Fibroblast of lung (primary cell): Measurements from ENCODE around the gene VAV2.

ENCODE experiments used
- CTCF ChIP-seq, 2 donors: IDR thresholded peaks in 1 of 2; conservative IDR thresholded peaks in 1 of 2; 1 replicate in 1 of 2; 2 replicates in 1 of 2; pipeline ENCODE4 v1.5.1; 2011 to 2012; ENCODE audit warnings: low read length in 2 of 2, control low read depth in 1 of 2, inconsistent platforms in 1 of 2, low read depth in 1 of 2, mild to moderate bottlenecking in 1 of 2
- EZH2 ChIP-seq: IDR thresholded peaks from 2 replicates; pipeline ENCODE4 v1.5.1; 2012; ENCODE audit warnings: low read length, control low read depth, mild to moderate bottlenecking; ENCODE audit errors: missing control alignments

DNA sequence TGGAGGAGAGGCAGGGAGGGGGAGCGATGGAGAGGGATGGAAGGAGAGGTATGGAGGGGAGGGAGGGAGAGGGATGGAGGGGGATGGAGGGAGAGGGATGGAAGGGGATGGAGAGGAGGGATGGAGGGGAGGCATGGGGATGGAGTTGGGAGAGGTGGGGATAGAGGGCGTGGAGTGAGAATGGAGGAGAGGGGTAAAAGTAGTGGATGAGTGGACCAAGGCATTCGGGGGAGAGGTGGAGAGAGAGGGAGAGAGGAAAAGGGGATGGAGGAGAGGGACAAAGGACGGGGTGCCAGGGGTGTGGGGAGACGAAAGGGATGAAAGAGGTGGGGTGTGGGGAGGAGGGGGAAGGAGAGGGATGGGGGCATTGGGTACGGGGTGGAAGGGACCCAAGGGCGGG is 100.4 kb downstream of the VAV2 start:
- TF ChIP-seq CTCF (conservative IDR thresholded peaks at IDR 0.05 in 1 of 2, IDR thresholded peaks at IDR 0.05 in 1 of 2; ENCODE audit: low read depth in 1 of 2, low read length in 2 of 2) (no peak), EZH2 (no peak)
